Left colon (tissue), 2 donors: ENCODE results near the gene PDPN. TPM values are rescaled to one million over a fixed set of nuclear protein-coding genes. Genes with fewer than 3 reads are reported as not detected.
A peak's percentile ranks its signal among the peaks of the same experiment; 100 is the strongest.

Experiments used
- ATAC-seq: fragments of 200-7000 bp; cut with Tn5 transposase; one replicate; pipeline ENCODE4 v1.9.1; 2020; ENCODE audit warnings: mild to moderate bottlenecking, moderate library complexity
- DNase-seq, 2 donors: peaks; one replicate each; pipeline ENCODE4 v3.0.0-alpha.2; 2020
- intact Hi-C, 2 donors: fragments of 100-400 bp; cut with DNase I in 1 of 2; cut with micrococcal nuclease in 1 of 2; formaldehyde crosslinking; loops; one replicate each; pipeline versions ENCODE4 v1.11.2 to v1.14.0; 2022; cut with DNase I, micrococcal nuclease
- total RNA-seq, 2 donors: library from RNA; stranded (reverse); fragmentation: NEBNext Ultra II Directional; extraction: Animal tissue kit (Norgen Biotek cat#: 25700); gene quantifications; one replicate each; pipeline ENCODE4 v1.2.1, GENCODE V29; 2021
- donor health status: DM: no; HTN: no; CAD: no.
- donor health status: DM: yes; HTN: yes; CAD: no.

The PDPN gene
- total RNA-seq, 2 donors from 2014 or later = 4.1 to 4.2 TPM

DNA sequence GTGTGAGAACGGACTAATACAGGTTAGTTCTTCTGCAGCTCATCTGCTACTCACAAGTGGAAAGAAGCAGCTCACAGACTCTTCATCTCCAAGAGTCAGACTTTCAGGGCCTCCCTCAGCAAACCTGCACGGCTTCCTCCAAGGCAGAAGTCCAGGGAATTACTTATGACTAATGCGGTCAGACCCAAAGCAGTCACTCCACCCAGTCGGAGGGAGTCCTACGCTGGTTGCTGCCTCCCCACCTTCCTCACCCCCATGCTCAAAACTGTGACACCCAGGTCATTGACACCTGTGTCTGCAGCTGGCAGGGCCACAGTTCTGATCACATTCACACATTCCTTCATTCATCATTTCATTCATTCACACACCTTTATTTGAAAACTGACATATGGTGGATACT, 77.9 kb downstream of the PDPN start:
- no peak for ATAC-seq
- intact Hi-C loops = loop anchor here (10.0 kb wide), 2 partner anchors 153 to 303 kb away; no protein-coding TSS in a partner anchor
- DNase-seq = peak in 1 of 2 donors; percentile 24

DNA sequence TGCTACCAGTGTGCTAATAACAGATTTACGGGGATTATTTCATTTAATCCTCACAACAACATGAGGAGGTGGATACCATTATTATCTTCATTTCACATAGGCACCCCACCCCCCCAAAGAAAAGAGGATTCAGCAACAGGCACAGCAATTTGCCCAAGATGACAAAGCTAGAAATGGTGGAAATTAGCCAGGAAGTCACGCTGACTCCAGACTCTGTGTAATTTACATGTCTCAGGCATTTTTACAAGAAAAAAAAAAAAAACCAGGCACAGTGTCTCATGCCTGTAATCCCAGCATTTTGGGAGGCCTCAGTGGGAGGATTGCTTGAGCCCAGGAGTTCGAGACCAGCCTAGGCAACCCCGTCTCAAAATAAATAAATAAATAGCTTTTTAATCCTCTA, 78.9 kb downstream of the PDPN start:
- no peak for DNase-seq
- no peak for ATAC-seq
- intact Hi-C loops = loop anchor here (10.0 kb wide), 2 partner anchors 152 to 302 kb away; no protein-coding TSS in a partner anchor

GRCh38 chr1:13663969-13664368, 80.3 kb downstream of the PDPN start:
- ATAC-seq (no peak), DNase-seq (no peak)
- intact Hi-C loops = loop anchor here (10.0 kb wide), 2 partner anchors 151 to 301 kb away; no protein-coding TSS in a partner anchor

DNA sequence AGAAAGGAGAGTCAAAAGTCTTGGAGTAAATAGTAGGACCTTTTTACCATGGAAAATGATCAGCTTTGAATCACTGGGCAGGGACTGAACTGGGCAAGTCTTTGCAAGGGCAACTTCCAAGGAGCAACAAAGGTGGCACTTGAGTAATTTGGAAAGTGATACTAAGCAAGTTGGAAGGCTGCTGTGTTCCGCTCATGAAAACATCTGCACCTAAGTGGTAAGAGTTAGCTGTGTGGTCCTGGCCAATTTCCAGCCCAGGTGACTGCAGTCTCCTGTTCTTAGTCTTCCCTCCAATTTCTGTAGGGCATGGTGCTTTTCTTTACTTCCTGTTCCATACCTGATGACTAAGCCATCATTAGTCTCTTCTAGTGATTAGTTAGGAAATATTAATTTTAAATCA, 80.8 kb downstream of the PDPN start:
- no peak for DNase-seq
- intact Hi-C loops = loop anchor here (10.0 kb wide), 2 partner anchors 150 to 300 kb away; no protein-coding TSS in a partner anchor

GRCh38 chr1:13666317-13666716, 82.7 kb downstream of the PDPN start:
- ATAC-seq (no peak), DNase-seq (no peak)
- intact Hi-C loops = loop anchor here (5.0 to 10.0 kb wide), 3 partner anchors 148 to 298 kb away; no protein-coding TSS in a partner anchor

More for the DNA sequence above, 80.8 kb downstream of the PDPN start:
- ATAC-seq = no peak

Other genes starting within 250 kb of the PDPN start
- gene PRAMEF14, start 236.7 kb upstream of the PDPN start, total RNA-seq = not detected
- gene PRAMEF19, start 211.9 kb upstream of the PDPN start, total RNA-seq = not detected
- not detected for gene PRAMEF17, start 194.2 kb upstream of the PDPN start, total RNA-seq
- not detected for gene PRAMEF20, start 173.4 kb upstream of the PDPN start, total RNA-seq
- not detected for gene LRRC38, start 69.8 kb upstream of the PDPN start, total RNA-seq
- 10 to 100 TPM; 33.3 to 33.8 TPM for gene PRDM2, start 116.4 kb downstream of the PDPN start, total RNA-seq